GF-D8 (cell line): Measurements from ENCODE around the gene ENPP1.
"Not testable (repeated sequence)": the region's sequence is repeated elsewhere in the genome, so short reads cannot be mapped to it uniquely, and the experiment has no call there.

Experiments used
- DNase-seq: peaks from one replicate; lab custom pipeline; 2025; lab: John Stamatoyannopoulos, UW

The ENPP1 gene

DNA sequence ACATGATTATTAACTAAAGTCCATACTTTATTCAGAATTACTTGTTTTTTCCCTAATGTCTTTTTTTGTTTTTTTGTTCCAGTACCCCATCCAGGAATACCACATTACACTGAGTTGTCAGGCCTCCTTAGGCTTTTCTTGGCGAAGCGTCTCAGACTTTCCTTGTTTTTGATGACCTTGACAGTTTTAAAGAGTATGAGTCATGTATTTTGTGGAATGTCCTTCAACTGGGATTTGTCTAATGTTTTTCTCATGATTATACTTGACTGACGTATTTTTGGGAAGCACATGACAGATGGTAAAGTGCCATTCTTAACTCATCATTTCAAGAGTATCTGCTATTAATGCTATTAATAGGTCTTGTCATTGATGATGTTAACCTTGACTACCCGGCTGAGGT lies 23.6 kb downstream of the ENPP1 start:
- DNase-seq: no peak

DNA sequence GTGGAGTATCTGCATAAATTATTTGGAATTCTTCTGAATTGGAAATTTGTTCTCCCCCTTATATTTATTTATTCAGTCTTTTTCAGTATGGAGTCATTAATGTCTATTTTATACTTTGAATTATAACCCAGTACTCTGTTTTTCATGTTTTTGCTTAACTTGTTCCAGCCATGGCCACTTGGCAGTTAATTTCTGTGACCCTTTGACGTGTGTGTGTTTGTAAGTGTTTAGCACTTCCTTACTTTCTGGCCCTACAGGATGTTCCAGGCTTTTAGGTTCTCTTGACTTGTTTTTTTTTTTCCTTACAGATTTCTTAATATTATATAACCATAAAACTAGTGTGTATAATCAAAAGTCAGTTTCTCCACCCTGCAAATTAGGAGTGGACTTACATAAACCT lies 24.1 kb downstream of the ENPP1 start:
- no peak for DNase-seq

DNA sequence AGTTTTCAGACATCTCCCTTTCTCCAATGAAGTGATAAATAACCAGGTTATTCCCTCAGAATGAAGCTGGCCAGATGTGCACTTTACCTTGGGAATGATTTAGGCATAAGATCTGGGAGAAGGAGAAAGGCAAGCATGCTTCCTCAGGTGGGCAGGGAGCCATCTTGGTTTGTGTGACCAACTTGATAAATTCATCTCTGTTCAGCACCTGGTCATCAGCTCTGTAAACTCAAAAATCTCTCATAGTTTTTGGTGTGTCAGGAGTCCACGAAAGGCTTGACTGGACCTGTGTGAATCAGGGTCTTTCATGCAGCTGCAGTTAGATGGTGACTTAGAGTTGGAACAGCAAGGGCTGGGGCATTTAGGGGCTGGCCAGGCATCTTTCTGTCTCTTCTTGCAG lies 24.5 kb downstream of the ENPP1 start:
- DNase-seq: no peak

DNA sequence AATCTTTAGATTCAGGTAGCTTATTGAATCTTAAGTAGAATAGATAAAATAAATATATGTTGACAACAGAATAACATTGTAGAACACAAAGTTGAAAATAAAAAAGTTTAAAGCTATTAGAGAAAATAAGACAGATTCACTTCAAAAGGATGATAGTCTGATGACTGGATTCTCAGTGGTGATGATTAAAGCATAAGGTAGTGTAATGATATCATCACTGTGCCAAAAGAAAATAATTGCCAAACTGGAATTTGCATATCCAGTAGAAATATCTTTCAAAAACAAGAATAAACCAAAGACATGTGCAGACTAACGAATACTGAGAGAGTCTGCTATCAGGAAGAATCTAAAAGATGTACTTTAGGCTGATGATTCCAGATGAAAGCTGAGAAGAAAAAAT lies 30.2 kb downstream of the ENPP1 start:
- no peak for DNase-seq

DNA sequence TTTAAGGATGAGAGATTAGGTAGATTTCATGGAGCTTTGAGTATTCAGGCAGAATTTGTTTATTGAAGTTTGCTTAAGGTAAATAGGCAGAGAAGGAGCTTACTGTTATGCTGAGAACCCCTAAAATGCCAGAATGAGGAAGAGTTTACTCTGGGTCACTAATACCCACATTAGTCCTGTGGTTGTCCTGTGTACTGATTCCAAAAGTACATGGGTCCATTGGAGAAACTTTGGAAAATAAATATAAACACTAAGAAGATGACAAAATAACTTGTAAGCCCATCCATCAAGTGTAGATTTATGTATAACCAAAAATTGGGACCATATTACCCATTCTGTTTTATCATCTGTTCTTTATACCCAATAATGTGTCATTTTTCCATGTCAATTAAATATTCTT lies 31.6 kb downstream of the ENPP1 start:
- no peak for DNase-seq

DNA sequence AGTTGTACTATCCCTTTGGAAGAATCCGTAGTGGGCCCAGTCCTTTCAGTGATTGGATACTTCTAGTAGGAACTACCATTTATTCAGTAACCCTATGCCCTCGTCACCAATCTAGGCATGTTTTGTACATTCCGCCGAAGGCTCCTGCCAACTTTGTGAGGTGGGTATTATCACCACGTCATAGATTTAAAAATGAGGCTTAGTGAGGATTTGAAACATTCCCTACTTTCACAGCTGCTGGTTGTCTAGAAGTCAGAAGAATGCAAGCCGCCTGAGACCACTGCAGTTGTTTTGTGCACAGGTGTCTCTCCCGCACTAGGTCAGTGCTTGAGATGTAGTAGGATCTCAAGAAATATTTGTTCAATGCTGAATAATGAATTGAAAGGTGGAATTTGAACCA lies 32.6 kb downstream of the ENPP1 start:
- no peak for DNase-seq

DNA sequence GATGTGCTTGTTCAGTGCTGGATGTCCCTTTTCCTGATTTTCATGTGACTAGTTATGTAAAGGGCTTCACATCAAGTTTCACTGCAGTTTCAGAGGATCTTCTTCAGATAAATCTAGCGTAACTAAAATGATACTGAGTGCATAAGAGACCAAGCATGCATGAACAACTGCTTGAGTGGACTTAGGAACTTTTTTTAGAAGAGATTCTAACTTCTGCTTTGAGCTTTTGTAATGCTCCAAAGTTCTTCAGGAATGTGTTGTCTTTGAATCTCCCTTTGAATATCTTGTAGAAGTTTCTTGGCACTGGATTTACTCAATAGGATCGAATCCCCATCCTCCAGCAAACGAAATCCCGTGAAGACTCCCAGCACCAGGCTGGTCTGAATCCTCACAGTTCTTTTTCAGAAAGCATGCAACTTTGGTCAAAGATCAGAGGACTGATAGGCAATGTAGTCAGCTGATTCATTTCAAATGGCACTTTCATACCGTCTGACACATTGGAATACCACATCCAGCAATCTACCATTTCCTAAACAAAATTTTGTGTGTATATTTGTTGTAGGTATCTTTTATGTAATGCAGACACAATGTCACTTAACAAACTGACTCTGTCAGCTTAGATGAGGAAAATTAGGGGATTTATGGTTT lies 33.2 kb downstream of the ENPP1 start:
- DNase-seq: no peak

DNA sequence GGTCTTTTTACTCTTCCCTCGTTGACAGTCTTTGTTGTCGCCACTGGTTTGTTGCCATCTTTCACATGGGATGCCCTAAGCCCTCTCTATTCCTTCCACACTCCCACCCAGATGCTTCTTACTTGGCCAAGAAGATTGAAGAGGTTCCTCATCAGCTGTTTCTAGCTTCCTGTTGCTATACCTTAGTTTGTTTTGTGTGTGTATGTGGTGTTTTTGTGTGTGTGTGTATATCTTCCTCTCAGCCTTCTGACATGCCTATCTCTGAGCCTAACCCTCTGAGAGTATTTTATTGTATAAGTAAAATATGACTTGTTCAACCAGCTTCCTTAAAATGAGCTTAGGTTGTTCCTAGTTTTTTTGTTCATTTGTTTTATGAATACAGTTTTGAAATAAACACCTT lies 35.9 kb downstream of the ENPP1 start:
- DNase-seq: no peak

DNA sequence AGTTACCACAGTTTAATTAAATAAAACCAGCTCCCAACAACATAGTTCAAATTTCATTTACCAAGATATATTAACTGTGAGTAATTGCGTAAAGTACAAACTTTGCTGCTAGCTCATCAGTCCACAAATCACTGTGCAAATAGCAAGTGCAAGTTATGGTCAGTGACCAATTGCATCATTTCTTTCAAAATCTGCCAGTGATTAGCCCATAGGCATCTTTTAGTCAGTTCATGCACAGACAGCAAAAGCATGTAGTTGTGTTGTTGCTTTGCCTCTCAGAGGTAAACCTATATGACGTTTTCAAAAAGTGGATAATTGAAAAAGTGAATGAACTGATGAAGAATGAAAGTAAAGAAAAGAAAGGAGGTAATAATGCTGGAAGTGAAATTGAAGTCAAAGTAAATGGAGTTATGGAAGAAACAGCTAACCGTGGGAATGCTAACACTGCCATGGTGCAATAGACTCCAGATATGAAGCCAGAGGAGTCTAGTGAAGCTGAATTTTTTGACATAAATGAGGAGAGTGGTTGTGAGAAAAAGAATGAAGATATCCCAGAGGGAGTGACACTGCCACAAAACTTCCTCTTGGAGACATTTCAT lies 36.5 kb downstream of the ENPP1 start:
- DNase-seq: no peak

DNA sequence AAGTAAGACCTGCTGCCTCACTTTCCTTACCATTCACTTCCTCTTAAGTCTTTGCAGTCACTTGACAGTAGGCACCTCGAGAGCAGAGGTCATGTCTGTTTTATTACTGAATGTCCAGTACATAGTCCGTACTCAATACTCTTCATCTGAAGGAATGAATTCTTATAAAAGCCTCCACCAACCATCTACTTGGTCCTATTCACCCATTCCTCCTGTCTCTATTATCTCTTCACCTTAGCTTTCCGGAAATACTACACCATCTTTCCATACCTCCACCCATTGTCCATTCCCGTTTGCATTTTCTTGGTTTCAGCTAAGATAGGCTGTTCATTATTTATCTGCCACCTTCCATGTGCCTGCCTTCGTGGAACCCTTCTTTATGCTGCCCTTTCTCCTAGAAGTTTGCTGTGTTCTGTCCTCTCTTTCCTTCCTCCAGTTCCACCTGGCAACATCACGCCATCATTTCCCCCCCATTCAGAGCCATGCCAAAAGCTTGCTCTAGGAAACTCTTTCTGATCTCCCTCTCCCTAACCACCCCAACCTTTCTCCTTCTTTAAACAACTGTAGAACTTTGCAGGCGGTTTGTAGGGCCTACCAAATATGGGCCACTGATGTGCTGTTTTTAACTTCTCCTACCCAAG lies 38.3 kb downstream of the ENPP1 start:
- no peak for DNase-seq

DNA sequence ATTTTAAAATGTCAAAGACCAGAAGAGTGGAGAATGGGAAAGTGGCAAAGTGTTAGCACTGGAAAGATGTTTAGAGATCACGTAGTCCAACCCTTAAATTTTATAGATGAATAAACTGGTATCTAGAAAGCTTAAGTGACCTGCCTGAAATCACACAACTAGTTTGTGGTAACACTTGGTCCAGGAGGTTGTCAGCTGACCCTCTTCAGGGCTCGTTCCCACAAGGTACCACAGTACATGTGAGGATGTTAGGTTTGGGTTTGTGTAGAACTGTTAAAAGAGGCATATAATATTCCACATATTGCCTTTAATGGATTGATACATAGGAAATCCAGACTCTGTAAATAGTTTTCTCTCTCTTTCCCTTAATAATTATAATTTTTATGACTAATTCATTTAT lies 39.1 kb downstream of the ENPP1 start:
- DNase-seq: no peak

DNA sequence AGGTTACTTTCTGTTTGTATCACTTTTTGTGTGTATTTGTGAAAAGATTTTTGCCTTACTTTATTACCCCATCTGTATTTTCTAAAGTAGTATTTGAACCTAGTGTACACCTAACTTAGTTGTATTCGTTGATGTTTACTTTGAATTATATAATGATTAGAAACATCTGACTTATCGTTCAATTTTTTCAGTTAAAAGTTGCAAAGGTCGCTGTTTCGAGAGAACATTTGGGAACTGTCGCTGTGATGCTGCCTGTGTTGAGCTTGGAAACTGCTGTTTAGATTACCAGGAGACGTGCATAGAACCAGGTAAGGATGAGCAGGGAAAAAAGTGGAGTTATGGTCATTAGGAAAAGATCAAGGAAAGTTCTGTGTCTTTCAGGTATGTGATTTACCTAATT lies 42.0 kb downstream of the ENPP1 start:
- no peak for DNase-seq

DNA sequence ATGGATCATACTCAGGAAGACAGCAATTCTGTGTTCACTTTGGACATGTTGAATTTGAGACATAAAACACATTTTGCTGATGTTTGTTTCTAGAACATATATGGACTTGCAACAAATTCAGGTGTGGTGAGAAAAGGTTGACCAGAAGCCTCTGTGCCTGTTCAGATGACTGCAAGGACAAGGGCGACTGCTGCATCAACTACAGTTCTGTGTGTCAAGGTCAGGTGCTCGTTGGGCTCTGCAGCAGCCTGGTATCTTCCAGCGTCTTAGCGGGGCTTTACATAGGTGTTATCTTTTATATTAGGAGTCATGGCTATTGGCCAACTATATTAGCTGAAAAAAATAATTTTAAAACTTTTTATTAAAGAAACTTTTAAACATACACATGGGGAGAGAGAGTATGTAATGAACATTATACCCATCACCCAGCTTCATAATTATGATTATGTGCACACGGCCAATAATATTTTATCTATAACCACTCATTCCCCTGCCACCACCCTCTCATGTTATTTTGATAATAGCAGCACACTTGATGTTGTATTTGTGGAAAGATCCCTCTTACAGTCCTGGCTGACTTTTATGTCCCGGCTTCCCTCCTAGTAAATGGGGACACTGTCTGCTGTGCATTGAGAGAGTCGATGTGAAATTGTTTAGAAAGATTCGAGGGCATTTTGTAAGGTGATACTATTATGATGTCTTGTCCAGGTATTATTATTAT lies 43.4 kb downstream of the ENPP1 start:
- no peak for DNase-seq

DNA sequence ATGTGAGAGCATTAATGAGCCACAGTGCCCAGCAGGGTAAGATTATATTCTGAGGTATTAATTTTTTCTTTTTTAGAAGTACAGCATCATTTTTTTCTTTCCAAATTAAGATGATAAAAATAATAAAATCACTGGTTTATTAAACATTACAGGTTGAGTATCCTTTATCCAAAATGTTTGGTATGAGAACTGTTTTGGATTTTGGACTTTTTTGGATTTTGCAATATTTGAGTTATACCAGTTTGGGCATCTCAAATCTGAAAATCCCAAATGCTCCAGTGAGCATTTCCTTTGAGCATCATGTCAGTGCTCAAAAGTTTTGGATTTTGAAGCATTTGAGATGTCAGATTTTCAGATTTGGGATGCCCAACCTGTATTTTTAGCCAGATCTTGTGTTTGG lies 44.4 kb downstream of the ENPP1 start:
- no peak for DNase-seq

DNA sequence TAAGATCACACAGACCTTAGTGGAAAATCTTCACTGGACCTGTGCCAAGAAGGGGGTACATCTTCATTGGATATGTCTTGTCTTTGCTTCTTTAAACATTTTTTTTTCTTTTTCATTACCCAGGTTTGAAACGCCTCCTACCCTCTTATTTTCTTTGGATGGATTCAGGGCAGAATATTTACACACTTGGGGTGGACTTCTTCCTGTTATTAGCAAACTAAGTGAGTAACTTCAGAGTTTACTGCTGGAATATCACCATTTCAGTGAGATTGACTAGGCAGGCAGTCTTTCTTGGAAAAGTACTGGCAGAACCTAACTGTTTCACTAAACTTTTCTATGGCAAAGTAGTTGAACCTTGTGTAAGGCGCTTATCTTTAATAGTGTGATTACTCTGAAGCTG lies 47.0 kb downstream of the ENPP1 start:
- DNase-seq: no peak

DNA sequence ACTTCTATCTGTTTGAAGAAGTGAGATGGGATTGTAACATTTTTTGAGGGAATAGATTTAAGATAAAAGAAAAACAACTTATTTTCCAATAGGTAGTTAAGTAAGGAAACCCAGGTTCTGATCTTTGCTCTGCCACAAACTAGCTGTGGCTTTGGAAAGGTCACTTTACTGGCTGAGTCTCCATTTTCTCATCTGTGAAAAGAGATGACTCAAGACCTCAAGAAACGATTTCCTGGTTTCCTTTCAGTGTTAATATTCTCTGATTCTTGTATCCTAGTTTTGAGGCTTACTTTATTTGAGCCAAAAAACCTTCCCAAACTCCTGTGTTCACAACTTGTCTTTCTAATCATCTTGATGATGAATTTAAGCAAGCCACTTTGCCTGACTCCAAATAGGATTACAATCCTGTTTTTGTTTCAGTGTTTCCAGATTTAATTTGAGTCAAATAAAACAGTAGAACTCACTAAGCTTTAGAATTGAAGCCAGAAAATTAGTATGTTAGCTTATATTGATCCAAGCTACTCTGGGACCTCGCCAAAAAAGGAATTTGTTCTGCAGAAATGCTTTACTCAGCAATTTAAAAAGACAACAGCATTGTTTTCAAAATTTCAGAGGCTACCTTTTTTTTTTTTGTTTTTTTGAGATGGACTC lies 51.1 kb downstream of the ENPP1 start:
- no peak for DNase-seq

DNA sequence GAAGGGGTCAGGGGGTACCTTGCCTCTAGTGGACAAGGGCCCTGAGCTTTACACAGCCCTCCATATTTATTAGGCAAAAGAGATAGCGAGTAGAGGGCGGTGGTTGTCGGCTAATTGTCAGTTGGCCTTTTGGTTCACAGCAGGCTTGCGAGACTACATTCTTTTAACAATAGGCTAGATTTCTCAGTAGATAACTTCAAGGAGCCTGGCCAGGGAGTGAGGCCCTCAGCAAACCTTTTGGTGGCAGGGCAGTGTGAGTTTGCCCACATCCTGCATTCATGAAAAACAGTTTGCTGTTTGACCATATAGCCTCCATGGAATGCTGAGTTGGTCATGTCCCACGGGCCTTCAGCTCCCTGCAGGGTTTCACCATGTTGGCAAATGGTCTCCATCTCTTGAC lies 51.8 kb downstream of the ENPP1 start:
- DNase-seq: not testable (repeated sequence)

DNA sequence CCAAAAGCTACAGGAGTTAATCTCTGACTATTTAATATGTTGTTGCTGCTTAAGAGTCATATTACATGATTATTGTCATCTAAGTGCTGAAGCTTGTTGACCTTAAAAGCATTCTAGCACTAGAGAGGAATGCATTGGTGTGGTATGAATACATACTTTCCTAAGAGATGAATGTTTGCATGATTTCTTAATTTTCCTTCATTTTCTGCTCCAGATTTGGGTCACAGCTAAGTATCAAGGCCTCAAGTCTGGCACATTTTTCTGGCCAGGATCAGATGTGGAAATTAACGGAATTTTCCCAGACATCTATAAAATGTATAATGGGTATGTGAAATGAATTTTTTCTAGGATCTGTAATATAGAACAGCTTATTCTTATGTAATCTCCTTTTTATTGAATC lies 53.6 kb downstream of the ENPP1 start:
- DNase-seq: no peak

DNA sequence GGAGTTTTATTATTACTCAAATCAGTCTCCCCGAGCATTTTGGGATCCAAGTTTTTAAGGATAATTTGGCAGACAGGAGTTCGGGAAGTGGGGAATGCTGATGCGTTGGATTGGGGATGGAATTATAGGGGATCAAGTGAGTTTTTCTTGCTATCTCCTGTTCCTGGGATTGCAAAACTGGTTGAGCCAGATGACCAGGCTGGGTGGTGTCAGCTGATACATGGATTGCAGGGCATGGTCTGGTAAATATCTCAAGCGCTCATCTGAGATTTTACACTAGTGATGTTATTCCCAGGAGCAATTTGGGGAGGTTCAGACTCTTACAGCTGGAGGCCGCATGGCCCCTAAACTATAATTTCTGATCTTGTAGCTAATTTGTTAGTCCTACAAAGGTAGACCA lies 54.7 kb downstream of the ENPP1 start:
- DNase-seq: no peak

DNA sequence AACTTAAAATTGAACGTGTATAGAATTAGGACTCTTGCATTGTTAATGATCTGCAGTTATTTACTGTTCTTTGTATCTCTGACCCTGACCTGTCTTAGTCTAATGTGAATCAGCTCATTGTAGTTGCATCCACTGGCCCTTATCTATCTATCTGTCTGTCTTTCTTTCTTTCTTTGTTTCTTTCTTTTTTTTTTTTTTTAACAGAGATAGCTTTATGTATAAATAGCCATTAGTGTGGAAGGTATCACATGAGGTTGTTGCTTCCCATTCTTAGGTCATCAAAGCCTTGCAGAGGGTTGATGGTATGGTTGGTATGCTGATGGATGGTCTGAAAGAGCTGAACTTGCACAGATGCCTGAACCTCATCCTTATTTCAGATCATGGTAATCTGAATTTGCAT lies 59.9 kb downstream of the ENPP1 start:
- no peak for DNase-seq

DNA sequence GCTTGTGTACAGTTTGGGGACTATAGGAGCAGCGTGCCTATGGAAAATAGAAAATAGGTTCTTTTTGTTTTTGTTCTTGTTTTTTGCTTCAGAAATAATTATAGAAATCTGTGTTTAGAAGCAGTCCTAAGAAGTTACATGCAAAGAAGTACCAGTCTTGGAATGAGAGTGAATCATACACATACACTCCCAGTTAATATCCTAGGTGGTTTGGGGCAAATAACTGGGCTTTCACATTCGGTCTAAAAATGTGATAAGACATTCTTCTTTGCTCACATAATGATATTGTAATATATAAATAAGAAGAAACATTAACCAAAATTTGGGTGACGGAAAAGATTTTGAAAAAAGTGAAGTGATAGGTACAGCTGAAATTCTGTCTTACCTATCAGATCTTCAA lies 61.0 kb downstream of the ENPP1 start:
- no peak for DNase-seq

DNA sequence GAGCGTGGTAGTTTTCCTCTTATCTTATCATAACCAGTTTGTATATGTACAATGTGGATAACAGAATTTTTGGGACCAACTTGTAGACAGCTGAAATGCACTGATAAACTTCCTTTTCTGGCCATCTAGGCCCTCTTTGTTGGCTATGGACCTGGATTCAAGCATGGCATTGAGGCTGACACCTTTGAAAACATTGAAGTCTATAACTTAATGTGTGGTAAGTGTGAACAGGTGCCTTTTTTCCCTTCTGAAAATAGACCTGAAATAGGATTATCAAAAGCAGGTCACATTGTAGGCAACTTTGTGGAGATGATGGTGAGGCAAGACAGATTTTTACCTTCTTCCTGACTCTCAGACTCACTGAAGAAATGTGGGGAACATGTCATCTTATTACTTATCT lies 67.8 kb downstream of the ENPP1 start:
- DNase-seq: no peak

DNA sequence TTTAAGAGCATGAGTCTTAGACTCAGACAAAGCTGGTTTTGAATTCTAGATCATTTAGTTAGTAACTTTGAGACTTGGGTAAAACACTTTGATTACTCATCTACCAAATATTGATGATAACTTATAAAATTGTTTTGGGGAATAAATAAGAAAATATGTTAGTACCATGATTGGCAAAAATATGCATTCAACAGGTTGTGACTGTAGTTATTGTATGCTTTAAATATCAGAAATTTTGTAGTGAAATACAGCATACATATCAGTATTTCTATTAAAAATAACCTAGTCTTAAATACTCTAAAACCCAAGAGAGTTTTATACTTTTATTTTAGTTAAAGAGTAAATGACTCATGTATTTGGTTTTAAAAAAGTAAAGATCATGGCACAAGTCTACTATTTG lies 68.7 kb downstream of the ENPP1 start:
- no peak for DNase-seq
